ENCODE results near the gene CLEC1B.

Gene CLEC1B

GRCh38 chr12:9971181-9971580 lies 27.7 kb downstream of the CLEC1B start, which contains the start of gene CLEC12A (continued):
- TF ChIP-seq, protein P1, sequence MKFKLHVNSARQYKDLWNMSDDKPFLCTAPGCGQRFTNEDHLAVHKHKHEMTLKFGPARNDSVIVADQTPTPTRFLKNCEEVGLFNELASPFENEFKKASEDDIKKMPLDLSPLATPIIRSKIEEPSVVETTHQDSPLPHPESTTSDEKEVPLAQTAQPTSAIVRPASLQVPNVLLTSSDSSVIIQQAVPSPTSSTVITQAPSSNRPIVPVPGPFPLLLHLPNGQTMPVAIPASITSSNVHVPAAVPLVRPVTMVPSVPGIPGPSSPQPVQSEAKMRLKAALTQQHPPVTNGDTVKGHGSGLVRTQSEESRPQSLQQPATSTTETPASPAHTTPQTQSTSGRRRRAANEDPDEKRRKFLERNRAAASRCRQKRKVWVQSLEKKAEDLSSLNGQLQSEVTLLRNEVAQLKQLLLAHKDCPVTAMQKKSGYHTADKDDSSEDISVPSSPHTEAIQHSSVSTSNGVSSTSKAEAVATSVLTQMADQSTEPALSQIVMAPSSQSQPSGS (tag by site-specific recombination; IDR thresholded peaks at IDR 0.05; ENCODE audit: low read depth), result no peak
- TF ChIP-seq, protein P2, sequence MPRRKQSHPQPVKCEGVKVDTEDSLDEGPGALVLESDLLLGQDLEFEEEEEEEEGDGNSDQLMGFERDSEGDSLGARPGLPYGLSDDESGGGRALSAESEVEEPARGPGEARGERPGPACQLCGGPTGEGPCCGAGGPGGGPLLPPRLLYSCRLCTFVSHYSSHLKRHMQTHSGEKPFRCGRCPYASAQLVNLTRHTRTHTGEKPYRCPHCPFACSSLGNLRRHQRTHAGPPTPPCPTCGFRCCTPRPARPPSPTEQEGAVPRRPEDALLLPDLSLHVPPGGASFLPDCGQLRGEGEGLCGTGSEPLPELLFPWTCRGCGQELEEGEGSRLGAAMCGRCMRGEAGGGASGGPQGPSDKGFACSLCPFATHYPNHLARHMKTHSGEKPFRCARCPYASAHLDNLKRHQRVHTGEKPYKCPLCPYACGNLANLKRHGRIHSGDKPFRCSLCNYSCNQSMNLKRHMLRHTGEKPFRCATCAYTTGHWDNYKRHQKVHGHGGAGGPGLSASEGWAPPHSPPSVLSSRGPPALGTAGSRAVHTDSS (tag by site-specific recombination; IDR thresholded peaks at IDR 0.05), result no peak
- TF ChIP-seq ZNF311 (tag by site-specific recombination; IDR thresholded peaks at IDR 0.05; ENCODE audit: borderline replicate concordance), result no peak

- H3K36me3 ChIP-seq (ENCODE audit: control insufficient read depth in 2 of 2, insufficient read depth in 1 of 2, low read length in 2 of 2), result no peaks in the 10 kb centered on the region
- H3K4me3 ChIP-seq (ENCODE audit: low read depth, low read length), result no peak overlapping the region
- ChIA-PET POLR2A (no interaction called here), CTCF (interaction anchor here (0.6 kb wide), 1 partner anchor 218 kb away, joined by 3 read pairs; no protein-coding TSS in a partner anchor)
- TF ChIP-seq ZNF148 (tag by site-specific recombination; IDR thresholded peaks at IDR 0.05; ENCODE audit: borderline replicate concordance), result no peak
- TF ChIP-seq BCL11A (tag by site-specific recombination; IDR thresholded peaks at IDR 0.05; ENCODE audit: low read depth), result no peak
- no peak for TF ChIP-seq ZNF174 (tag by site-specific recombination; IDR thresholded peaks at IDR 0.05)
- no peak for TF ChIP-seq PRDM6 (tag by site-specific recombination; IDR thresholded peaks at IDR 0.05)
- no peaks in the 10 kb centered on the region for H3K4me1 ChIP-seq (ENCODE audit: control insufficient read depth, insufficient read depth, low read length)
- no peak overlapping the region for H3K27ac ChIP-seq (ENCODE audit: extremely low read depth, low read depth, low read length)
- no peaks in the 10 kb centered on the region for H3K9me3 ChIP-seq (ENCODE audit: control insufficient read depth, insufficient read depth, low read depth, low read length)
Observed at GRCh38 chr12:9969673-9970072, 29.2 kb downstream of the CLEC1B start.

DNA sequence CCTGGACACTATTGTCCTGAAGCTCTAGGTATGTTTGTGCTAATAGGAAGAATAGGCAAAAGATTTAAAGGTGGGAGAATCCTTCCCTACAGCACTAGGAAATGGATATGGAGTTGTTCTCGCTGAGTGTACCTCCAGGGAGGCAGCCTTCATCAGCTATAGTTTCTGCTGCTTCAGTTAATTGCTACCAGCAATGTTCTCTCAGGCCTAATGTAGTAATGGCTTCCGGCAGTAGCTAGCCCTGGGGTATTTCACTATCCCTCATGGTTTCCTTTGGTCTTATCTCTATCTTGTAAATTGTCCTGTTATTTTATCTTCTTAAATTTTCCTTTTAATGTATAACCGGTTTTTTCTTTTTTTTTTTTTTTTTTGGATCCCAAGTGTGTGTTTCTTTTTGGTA lies 37.0 kb downstream of the CLEC1B start:
- H3K4me1 ChIP-seq (ENCODE audit: control insufficient read depth, insufficient read depth, low read length), result no peaks in the 10 kb centered on the region
- TF ChIP-seq CTCF (tag by site-specific recombination; IDR thresholded peaks at IDR 0.05) (no peak), ZNF350 (tag by site-specific recombination; IDR thresholded peaks at IDR 0.05) (no peak)
- no peak overlapping the region for H3K27ac ChIP-seq (ENCODE audit: extremely low read depth, low read depth, low read length)
- H3K36me3 ChIP-seq (ENCODE audit: control insufficient read depth in 2 of 2, insufficient read depth in 1 of 2, low read length in 2 of 2), result no peaks in the 10 kb centered on the region
- CTCF ChIA-PET, result no interaction called here
- H3K9me3 ChIP-seq (ENCODE audit: control insufficient read depth, insufficient read depth, low read depth, low read length), result no peaks in the 10 kb centered on the region
- POLR2A ChIA-PET, result no interaction called here
- no peak overlapping the region for H3K4me3 ChIP-seq (ENCODE audit: low read depth, low read length)

- CTCF ChIA-PET, result interaction anchor here (0.7 kb wide), 1 partner anchor 49 kb away, joined by 5 read pairs; the partner anchor contains the start of gene CLEC12B
- no peaks in the 10 kb centered on the region for H3K4me1 ChIP-seq (ENCODE audit: control insufficient read depth, insufficient read depth, low read length)
- POLR2A ChIA-PET, result no interaction called here
- H3K9me3 ChIP-seq (ENCODE audit: control insufficient read depth, insufficient read depth, low read depth, low read length), result no peaks in the 10 kb centered on the region
- no peaks in the 10 kb centered on the region for H3K36me3 ChIP-seq (ENCODE audit: control insufficient read depth in 2 of 2, insufficient read depth in 1 of 2, low read length in 2 of 2)
- TF ChIP-seq ZSCAN16 (tag by site-specific recombination; IDR thresholded peaks at IDR 0.05) (no peak), ZNF184 (tag by site-specific recombination; IDR thresholded peaks at IDR 0.05) (no peak)
- no peak overlapping the region for H3K27ac ChIP-seq (ENCODE audit: extremely low read depth, low read depth, low read length)
- no peak overlapping the region for H3K4me3 ChIP-seq (ENCODE audit: low read depth, low read length)
Observed at GRCh38 chr12:9961106-9961505, 37.8 kb downstream of the CLEC1B start.

Measured in HEK293 (cell line).